NCI-H460 (cell line): Measurements from ENCODE around the gene TTC4. TPM values are rescaled to one million over a fixed set of nuclear protein-coding genes. Genes with fewer than 3 reads are reported as not detected.

ENCODE experiments used
- DNase-seq: peaks from one replicate; pipeline ENCODE4 v3.0.0-alpha.2; 2016; ENCODE audit warnings: low read depth; ENCODE audit errors: extremely low read depth
- total RNA-seq: library from RNA; depleted of rRNA; stranded (reverse); fragments of >200 nt; shearing (Covaris generic); gene quantifications from 2 replicates; pipeline ENCODE4 v1.2.3, GENCODE V29; 2014

The TTC4 gene
- total RNA-seq, 1 experiment from 2014 or later, result 27.1 TPM

GRCh38 chr1:54701996-54702395, 13.7 kb upstream of the TTC4 start:
- no peak for DNase-seq

GRCh38 chr1:54703471-54703870, 12.2 kb upstream of the TTC4 start:
- no peak for DNase-seq

- DNase-seq, result no peak
Measured at GRCh38 chr1:54705153-54705552, 10.5 kb upstream of the TTC4 start.

GRCh38 chr1:54706419-54706818, 9.2 kb upstream of the TTC4 start:
- DNase-seq, result no peak

- no peak for DNase-seq
Measured at GRCh38 chr1:54708385-54708784, 7.3 kb upstream of the TTC4 start.

GRCh38 chr1:54709547-54710292, 5.9 kb upstream of the TTC4 start:
- no peak for DNase-seq

- no peak for DNase-seq
Measured at GRCh38 chr1:54710434-54710833, 5.2 kb upstream of the TTC4 start.

GRCh38 chr1:54710841-54711240, 4.8 kb upstream of the TTC4 start:
- DNase-seq, result no peak

GRCh38 chr1:54711536-54711935, 4.1 kb upstream of the TTC4 start:
- no peak for DNase-seq

GRCh38 chr1:54714881-54715492, 674 bp upstream of the TTC4 start:
- DNase-seq, result no peak

- DNase-seq, result no peak
Measured at GRCh38 chr1:54716299-54717047, 812 bp downstream of the TTC4 start.

- DNase-seq, result no peak
Measured at GRCh38 chr1:54721719-54722118, 6.1 kb downstream of the TTC4 start.

- no peak for DNase-seq
Measured at GRCh38 chr1:54723985-54724384, 8.3 kb downstream of the TTC4 start.

- DNase-seq, result no peak
Measured at GRCh38 chr1:54724771-54725170, 9.1 kb downstream of the TTC4 start.

GRCh38 chr1:54728027-54728426, 12.4 kb downstream of the TTC4 start:
- DNase-seq, result no peak

- no peak for DNase-seq
Measured at GRCh38 chr1:54736685-54737084, 21.0 kb downstream of the TTC4 start.

GRCh38 chr1:54738244-54738643, 22.6 kb downstream of the TTC4 start:
- DNase-seq, result no peak

GRCh38 chr1:54741531-54741930, 25.9 kb downstream of the TTC4 start:
- no peak for DNase-seq

- no peak for DNase-seq
Measured at GRCh38 chr1:54742282-54742681, 26.6 kb downstream of the TTC4 start.

- no peak for DNase-seq
Measured at GRCh38 chr1:54743416-54744226, 28.0 kb downstream of the TTC4 start.

GRCh38 chr1:54744696-54745095, 29.0 kb downstream of the TTC4 start:
- no peak for DNase-seq
